Erythroblast (primary cell): Measurements from ENCODE around the gene RPUSD1.

ENCODE experiments used
- GATA1 ChIP-seq: IDR thresholded peaks from 2 replicates; pipeline ENCODE4 v1.6.1; 2011; ENCODE audit warnings: low read depth, mild to moderate bottlenecking, control low read depth, low read length, moderate library complexity
- POLR2A ChIP-seq: IDR thresholded peaks from 2 replicates; pipeline ENCODE4 v1.6.1; 2011; ENCODE audit warnings: mild to moderate bottlenecking, low read length

DNA sequence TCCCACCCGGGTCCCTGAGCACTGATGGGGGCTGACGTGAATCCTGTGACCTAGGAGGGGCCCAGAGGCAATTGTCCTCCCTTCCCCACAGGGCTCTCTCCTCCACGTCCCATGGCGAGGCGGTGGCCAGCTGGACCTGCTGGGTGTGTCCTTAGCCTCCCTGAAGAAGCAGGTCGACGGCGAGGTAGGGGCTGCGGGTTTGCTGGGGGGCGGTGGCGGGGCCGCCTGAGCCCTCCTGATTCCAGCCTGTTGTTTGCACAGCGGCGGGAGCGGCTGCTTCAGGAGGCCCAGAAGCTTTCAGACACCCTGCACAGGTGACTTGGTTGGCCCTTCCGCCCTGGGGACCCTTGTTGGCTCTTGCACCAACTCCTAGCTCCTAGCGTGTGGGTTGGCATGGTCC is 1.9 kb upstream of the RPUSD1 start:
- TF ChIP-seq POLR2A = no peak
- TF ChIP-seq GATA1 = no peak
